ENCODE results near the gene MUC5AC. TPM values are rescaled to one million over a fixed set of nuclear protein-coding genes. Genes with fewer than 3 reads are reported as not detected.

Gene MUC5AC
- total RNA-seq, 2 experiments from 2014 or later, result not detected

DNA sequence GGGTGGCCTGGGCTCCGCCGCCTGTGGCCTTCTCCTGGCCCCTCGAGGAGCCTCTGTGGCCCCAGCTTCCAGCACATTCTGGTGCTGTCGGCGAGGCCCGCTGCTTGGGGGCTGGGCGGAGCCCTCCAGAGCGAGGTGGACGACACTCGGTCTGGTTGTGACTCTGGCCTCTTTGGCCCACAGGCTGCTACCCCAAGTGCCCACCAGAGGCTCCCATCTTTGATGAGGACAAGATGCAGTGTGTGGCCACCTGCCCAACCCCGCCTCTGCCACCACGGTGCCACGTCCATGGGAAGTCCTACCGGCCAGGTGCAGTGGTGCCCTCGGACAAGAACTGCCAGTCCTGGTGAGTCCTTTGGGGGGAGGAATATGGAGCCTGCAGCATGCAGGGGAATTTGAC, 22.4 kb downstream of the MUC5AC start:
- CTCF ChIA-PET (ENCODE audit: unreplicated experiment), result no interaction called here
- Histone ChIP-seq H3K9me2 (ENCODE audit: insufficient read depth, low read length) (no peaks in the 10 kb centered on the region), H3K4me3 (ENCODE audit: low read depth, low read length, poor library complexity, severe bottlenecking) (no peak overlapping the region), H2AFZ (ENCODE audit: low read length) (no peak overlapping the region), H3K4me2 (ENCODE audit: low read length) (no peak overlapping the region), H3K27ac (ENCODE audit: low read depth, low read length, poor library complexity, severe bottlenecking) (no peak overlapping the region), H4K20me1 (ENCODE audit: insufficient read depth, low read length) (no peaks in the 10 kb centered on the region), H3K79me2 (ENCODE audit: insufficient read depth, low read depth, low read length) (no peaks in the 10 kb centered on the region), H3K9me3 (ENCODE audit: low read length) (no peaks in the 10 kb centered on the region), H3K4me1 (ENCODE audit: insufficient read depth, low read length, poor library complexity, severe bottlenecking) (no peaks in the 10 kb centered on the region), H3K36me3 (ENCODE audit: insufficient read depth, low read length) (no peaks in the 10 kb centered on the region)
- TF ChIP-seq, protein P1, sequence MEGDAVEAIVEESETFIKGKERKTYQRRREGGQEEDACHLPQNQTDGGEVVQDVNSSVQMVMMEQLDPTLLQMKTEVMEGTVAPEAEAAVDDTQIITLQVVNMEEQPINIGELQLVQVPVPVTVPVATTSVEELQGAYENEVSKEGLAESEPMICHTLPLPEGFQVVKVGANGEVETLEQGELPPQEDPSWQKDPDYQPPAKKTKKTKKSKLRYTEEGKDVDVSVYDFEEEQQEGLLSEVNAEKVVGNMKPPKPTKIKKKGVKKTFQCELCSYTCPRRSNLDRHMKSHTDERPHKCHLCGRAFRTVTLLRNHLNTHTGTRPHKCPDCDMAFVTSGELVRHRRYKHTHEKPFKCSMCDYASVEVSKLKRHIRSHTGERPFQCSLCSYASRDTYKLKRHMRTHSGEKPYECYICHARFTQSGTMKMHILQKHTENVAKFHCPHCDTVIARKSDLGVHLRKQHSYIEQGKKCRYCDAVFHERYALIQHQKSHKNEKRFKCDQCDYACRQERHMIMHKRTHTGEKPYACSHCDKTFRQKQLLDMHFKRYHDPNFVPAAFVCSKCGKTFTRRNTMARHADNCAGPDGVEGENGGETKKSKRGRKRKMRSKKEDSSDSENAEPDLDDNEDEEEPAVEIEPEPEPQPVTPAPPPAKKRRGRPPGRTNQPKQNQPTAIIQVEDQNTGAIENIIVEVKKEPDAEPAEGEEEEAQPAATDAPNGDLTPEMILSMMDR (conservative IDR thresholded peaks at IDR 0.05; ENCODE audit: low read length), result no peak
- no peak for DNase-seq (ENCODE audit: low spot score)
- POLR2A ChIA-PET, result no interaction called here
- intact Hi-C loops (cut with micrococcal nuclease; ENCODE audit: unreplicated experiment), result no loop called here
- BruUV-seq (replicated peaks), result no TSS peak

DNA sequence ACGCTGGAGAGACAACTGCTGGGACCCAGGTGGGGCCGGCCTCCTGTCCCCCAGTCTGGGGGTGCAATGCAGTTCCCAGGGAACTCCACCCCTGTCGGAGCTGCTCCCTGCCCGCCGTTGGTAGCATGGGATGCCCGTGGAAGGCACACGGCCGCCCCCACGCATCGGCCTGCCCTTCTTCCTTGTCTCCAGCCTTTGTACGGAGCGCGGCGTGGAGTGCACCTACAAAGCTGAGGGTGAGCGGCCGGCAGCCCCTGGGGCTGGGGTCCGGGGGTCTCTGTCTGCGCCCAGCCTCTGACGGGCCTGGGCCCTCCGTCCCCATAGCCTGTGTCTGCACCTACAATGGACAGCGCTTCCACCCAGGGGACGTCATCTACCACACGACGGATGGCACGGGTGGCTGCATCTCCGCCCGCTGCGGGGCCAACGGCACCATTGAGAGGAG, 23.2 kb downstream of the MUC5AC start:
- TF ChIP-seq, protein P1 (conservative IDR thresholded peaks at IDR 0.05; ENCODE audit: low read length), result no peak
- no peak for TF ChIP-seq EZH2phosphoT487 (IDR thresholded peaks at IDR 0.05; ENCODE audit: borderline replicate concordance, low read depth, low read length)
- no TSS peak for BruUV-seq (replicated peaks)
- Histone ChIP-seq H4K20me1 (ENCODE audit: insufficient read depth, low read length) (no peaks in the 10 kb centered on the region), H3K27ac (ENCODE audit: low read depth, low read length, poor library complexity, severe bottlenecking) (no peak overlapping the region), H2AFZ (ENCODE audit: low read length) (no peak overlapping the region), H3K4me1 (ENCODE audit: insufficient read depth, low read length, poor library complexity, severe bottlenecking) (no peaks in the 10 kb centered on the region), H3K4me2 (ENCODE audit: low read length) (no peak overlapping the region), H3K9me2 (ENCODE audit: insufficient read depth, low read length) (no peaks in the 10 kb centered on the region), H3K9me3 (ENCODE audit: low read length) (no peaks in the 10 kb centered on the region), H3K4me3 (ENCODE audit: low read depth, low read length, poor library complexity, severe bottlenecking) (no peak overlapping the region), H3K36me3 (ENCODE audit: insufficient read depth, low read length) (no peaks in the 10 kb centered on the region), H3K79me2 (ENCODE audit: insufficient read depth, low read depth, low read length) (no peaks in the 10 kb centered on the region)
- POLR2A ChIA-PET, result no interaction called here
- DNase-seq (ENCODE audit: low spot score), result no peak
- CTCF ChIA-PET (ENCODE audit: unreplicated experiment), result no interaction called here
- intact Hi-C loops (cut with micrococcal nuclease; ENCODE audit: unreplicated experiment), result no loop called here

DNA sequence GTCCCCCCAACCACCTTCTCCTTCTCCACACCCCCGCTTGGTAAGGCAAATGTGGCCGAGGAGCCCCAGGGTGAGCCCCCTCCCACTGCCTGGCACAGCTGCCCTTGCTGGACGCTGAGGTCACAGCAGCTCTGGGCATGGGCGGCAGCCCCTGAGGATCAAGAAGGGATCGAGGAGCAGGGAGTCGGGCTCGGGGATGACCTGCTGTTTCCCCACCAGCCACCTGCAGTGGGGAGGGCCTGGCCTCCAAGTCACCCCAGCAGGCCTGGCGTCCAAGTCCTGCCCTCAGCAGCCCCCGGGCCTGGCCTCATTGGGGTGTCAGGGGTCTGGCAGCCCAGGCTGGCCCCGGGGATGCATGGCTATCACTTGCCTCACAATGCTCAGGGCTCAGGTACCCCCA, 23.7 kb downstream of the MUC5AC start:
- no peak for TF ChIP-seq EZH2phosphoT487 (IDR thresholded peaks at IDR 0.05; ENCODE audit: borderline replicate concordance, low read depth, low read length)
- TF ChIP-seq, protein P1 (conservative IDR thresholded peaks at IDR 0.05; ENCODE audit: low read length), result no peak
- H3K4me3 ChIP-seq (ENCODE audit: low read depth, low read length, poor library complexity, severe bottlenecking), result no peak overlapping the region
- no peak overlapping the region for H3K27ac ChIP-seq (ENCODE audit: low read depth, low read length, poor library complexity, severe bottlenecking)
- no peak overlapping the region for H3K4me2 ChIP-seq (ENCODE audit: low read length)
- BruUV-seq (replicated peaks), result no TSS peak
- no peak for DNase-seq (ENCODE audit: low spot score)
- intact Hi-C loops (cut with micrococcal nuclease; ENCODE audit: unreplicated experiment), result no loop called here
- H3K9me3 ChIP-seq (ENCODE audit: low read length), result no peaks in the 10 kb centered on the region
- no peaks in the 10 kb centered on the region for H3K36me3 ChIP-seq (ENCODE audit: insufficient read depth, low read length)
- H4K20me1 ChIP-seq (ENCODE audit: insufficient read depth, low read length), result no peaks in the 10 kb centered on the region
- H3K79me2 ChIP-seq (ENCODE audit: insufficient read depth, low read depth, low read length), result no peaks in the 10 kb centered on the region
- no peak overlapping the region for H2AFZ ChIP-seq (ENCODE audit: low read length)
- ChIA-PET CTCF (ENCODE audit: unreplicated experiment) (no interaction called here), POLR2A (no interaction called here)
- H3K9me2 ChIP-seq (ENCODE audit: insufficient read depth, low read length), result no peaks in the 10 kb centered on the region
- H3K4me1 ChIP-seq (ENCODE audit: insufficient read depth, low read length, poor library complexity, severe bottlenecking), result no peaks in the 10 kb centered on the region

Measured in OCI-LY7 (cell line).